Kidney epithelial cell (primary cell): ENCODE results near the gene PTPN3. TPM values are rescaled to one million over a fixed set of nuclear protein-coding genes. Genes with fewer than 3 reads are reported as not detected.

Source experiments
- DNase-seq: peaks from one replicate; pipeline ENCODE4 v3.0.0-alpha.2; 2010; ENCODE audit warnings: low read depth
- H3K27me3 ChIP-seq: 2 replicates; pipeline ENCODE4 v1.6.0; 2011; ENCODE audit warnings: low read length; ENCODE audit not compliant: control insufficient read depth, insufficient read depth
- H3K36me3 ChIP-seq: 2 replicates; pipeline ENCODE4 v1.5.1; 2011; ENCODE audit warnings: low read length; ENCODE audit not compliant: control insufficient read depth, insufficient read depth
- H3K4me3 ChIP-seq: 2 replicates; pipeline ENCODE4 v1.5.1; 2011; ENCODE audit warnings: low read depth, mild to moderate bottlenecking, control low read depth, low read length
- CTCF ChIP-seq: IDR thresholded peaks from 2 replicates; pipeline ENCODE4 v1.5.1; 2011; ENCODE audit warnings: mild to moderate bottlenecking, moderate library complexity, low read length, control low read depth, inconsistent platforms; ENCODE audit not compliant: insufficient read depth, poor library complexity, severe bottlenecking
- total RNA-seq: library from RNA; depleted of rRNA; stranded (reverse); fragments of >200 nt; gene quantifications from 2 replicates; pipeline ENCODE4 v1.2.3, GENCODE V29; 2015

The PTPN3 gene
- total RNA-seq, 1 donor from 2014 or later = 33.6 TPM

GRCh38 chr9:109399258-109399767, 98.8 kb downstream of the PTPN3 start:
- Histone ChIP-seq H3K27me3 (no peaks in the 10 kb centered on the region), H3K4me3 (no peak overlapping the region), H3K36me3 (peaks cover 1% of the 10 kb centered on the region)
- TF ChIP-seq CTCF = no peak
- no peak for DNase-seq

- DNase-seq = no peak
- H3K27me3 ChIP-seq = no peaks in the 10 kb centered on the region
- no peak overlapping the region for H3K4me3 ChIP-seq
- H3K36me3 ChIP-seq = peaks cover 10% of the 10 kb centered on the region
- TF ChIP-seq CTCF = no peak
Measured at GRCh38 chr9:109391176-109391575, 106.9 kb downstream of the PTPN3 start.

GRCh38 chr9:109387856-109388255, 110.3 kb downstream of the PTPN3 start:
- Histone ChIP-seq H3K27me3 (no peaks in the 10 kb centered on the region), H3K36me3 (peaks cover 12% of the 10 kb centered on the region), H3K4me3 (no peak overlapping the region)
- no peak for TF ChIP-seq CTCF
- DNase-seq = no peak

GRCh38 chr9:109387206-109387605, 110.9 kb downstream of the PTPN3 start:
- no peak for TF ChIP-seq CTCF
- DNase-seq = no peak
- H3K4me3 ChIP-seq = no peak overlapping the region
- H3K27me3 ChIP-seq = no peaks in the 10 kb centered on the region
- H3K36me3 ChIP-seq = peaks cover 13% of the 10 kb centered on the region

- H3K36me3 ChIP-seq = peaks cover 14% of the 10 kb centered on the region
- H3K4me3 ChIP-seq = no peak overlapping the region
- TF ChIP-seq CTCF = no peak
- no peak for DNase-seq
- H3K27me3 ChIP-seq = no peaks in the 10 kb centered on the region
Measured at GRCh38 chr9:109385499-109385898, 112.6 kb downstream of the PTPN3 start.

GRCh38 chr9:109383947-109384346, 114.2 kb downstream of the PTPN3 start:
- DNase-seq = no peak
- H3K27me3 ChIP-seq = no peaks in the 10 kb centered on the region
- TF ChIP-seq CTCF = no peak
- H3K36me3 ChIP-seq = peaks cover 14% of the 10 kb centered on the region
- no peak overlapping the region for H3K4me3 ChIP-seq
